ENCODE measurements around the gene RPL10.

The RPL10 gene

DNA sequence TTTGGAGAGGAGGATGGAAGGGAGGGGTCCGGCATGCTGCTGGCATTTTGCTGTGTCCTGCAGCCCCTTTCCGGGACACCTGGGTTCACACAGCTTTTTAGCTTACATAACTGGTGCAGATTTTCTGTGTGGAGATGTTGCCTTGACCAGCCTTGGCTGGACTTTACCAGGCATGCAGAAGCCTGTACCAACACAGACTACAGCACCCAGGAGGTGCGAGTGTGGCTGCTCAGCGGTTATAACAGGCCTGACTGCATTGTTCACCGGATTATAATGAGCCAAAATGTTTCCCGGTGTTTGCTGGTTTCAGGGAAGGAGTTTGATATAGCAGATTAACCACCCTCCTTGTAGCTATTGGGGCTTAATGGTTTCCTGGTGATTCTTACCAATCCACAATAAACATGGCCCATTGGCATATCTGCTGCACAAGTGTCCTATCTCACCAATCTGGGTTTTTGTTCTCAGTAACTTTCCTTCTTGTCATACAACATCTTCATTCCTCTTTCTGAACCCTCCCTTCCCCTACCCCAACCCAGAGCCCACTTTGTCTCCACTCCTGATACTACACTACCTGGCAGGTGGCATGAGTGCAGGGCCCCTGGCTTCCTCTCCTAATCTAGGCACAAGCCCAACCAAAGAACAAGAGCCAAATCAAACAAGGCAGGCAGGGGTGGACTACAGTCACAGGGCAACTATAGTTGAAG, 3.9 kb downstream of the RPL10 start:
- DNase-seq = no peak

DNA sequence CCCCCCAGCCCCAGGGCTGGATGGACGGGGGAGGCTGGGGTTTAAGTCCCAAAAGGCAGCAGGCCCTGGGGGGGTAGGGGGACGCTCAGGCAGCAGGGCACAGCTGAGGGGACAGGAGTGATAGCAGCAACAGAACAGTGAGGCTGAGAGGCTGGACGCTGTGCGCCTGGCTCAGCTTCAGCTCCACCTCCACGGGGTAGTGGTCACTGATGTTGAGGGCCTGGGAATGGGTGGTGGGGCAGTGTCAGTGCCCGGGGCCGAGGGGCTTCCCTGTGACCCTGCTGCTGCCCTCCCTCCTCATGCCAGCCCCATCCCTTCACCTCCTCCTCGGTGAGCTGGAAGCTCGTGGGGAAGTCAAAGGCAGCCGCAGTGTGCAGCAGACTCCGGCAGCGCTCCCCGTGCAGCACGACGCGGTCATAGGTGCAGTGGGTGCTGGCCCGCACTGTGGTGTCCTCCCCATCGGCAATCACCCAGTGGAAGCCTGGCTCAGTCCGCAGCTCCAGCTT, 4.5 kb downstream of the RPL10 start:
- DNase-seq = no peak

DNA sequence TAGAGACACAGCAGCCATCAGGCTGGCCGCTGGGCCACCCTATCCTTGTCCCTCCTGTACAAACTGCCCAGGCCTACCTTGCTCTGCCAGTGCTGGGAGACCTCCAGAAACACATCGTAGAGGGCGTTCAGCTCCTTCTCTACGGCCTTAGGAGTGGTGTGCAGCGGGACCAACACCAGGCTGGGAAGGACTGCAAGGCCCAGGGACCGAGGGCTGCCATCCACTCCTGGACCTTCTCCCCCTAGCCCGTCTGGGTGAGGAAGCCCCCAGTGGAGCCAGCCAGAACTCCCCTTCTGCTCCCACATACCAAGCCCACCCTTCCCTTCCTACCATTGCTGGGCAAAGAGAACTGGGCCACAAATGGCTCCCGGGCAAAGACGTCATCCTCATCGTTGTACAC, 5.0 kb downstream of the RPL10 start:
- no peak for DNase-seq

DNA sequence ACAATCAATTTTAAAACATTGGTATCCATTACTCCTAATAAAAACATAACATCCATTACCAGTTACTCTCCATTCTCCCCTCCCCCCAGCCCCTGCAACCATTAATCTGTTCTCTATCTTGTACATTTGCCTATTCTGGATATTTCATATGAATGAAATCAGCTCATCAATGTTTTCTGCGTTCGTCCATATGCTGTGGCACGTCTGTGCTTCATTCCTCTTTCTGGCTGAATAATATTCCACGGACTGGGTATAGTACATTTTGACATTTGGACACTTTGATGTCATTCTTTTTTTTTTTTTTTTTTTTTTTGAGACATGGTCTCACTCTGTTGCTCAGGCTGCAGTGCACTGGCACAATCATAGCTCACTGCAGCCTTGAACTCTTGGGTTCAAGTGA, 5.7 kb downstream of the RPL10 start:
- DNase-seq = no peak

DNA sequence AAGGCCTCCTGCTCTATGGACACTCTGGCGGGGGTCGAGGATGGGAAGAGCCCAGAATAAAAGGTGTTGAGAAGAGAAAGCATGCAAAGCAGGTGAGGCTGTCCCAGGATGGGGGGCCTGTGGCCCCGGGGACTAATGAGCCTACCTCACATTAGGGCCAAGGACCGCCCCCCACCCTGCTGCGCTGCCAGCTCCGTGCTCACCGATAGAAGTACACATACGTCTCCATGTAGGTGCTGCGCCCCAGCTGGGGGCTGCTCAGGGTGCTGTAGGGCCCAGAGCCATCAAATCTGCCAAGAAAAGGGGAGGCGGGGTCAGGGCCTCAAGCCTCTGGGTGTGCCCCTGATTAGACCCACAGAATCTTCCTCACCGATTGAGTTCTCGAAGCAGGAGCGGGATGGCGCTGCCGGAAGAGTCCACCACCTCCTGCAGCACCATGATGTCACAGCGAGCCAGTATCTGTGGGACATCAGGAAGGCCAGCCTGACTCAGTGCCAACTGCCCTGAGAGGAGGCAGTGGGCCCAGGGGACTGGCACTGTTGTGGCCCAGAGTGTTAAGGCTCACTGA, 6.5 kb downstream of the RPL10 start:
- no peak for DNase-seq

DNA sequence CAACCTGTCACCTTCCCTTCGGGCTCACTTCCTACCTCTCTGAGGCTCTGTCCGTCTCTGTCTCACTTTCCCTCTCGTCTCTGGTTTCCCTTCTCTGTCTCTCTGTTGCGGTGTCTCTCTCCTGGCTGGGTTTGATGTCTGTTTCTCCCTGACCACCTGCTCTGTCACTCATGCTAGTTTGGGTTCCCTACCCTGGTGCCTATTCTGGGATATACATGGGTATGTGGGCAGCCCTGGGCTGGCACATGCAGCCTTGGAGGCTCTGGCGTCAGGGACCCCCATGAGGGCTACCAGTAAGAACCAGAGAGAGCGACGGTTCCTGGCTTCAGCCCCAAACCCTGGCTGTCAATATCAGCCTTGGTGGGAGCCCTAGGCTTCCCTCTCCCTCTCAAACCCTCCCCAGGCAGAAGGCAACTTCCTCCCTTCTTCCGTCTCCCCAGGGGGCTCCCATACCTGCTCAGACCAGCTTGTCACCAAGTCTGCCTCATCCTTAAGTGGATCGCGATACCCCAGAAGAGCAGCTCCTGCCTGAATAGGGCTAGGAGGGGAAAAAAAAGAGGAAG, 10.6 kb downstream of the RPL10 start:
- no peak for DNase-seq

DNA sequence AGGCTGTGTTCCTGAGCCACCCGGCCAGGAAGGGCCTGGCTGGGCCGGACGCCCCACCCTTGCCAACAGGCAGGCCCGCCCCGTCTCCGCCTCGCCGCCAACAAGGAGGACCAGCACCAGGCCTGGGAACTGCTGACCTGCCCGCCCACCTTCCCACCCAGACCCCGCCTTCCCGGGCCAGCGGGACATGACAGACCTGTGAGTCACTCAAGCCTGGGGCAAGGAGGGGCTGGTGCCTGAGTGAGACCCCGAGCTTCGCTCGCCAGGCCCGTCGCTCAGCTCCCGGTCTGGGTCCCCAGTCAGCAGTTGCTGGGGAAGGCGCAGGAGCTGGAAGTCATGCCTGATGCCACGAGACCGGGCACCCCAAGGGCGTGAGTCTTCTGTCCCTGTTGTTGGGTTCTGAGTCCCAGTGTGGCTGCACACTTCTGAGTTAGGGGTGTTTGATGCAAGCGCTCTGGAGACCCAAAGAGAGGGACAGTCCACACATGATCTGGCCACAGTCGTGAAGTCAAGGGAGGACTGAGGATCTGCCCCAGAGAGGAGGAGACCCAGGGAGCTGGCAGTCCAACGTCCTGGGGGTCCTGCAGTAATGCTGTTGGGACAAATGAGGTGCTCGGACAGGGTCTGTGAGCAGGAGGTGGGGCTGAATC, 11.2 kb downstream of the RPL10 start, which contains the start of gene DNASE1L1:
TSS of gene DNASE1L1 (minus strand) at position 33 of the 650 bp plus-strand sequence. CDS start 3,686 bp downstream, outside the sequence.
- peak; percentile 63 to 69 for DNase-seq

DNA sequence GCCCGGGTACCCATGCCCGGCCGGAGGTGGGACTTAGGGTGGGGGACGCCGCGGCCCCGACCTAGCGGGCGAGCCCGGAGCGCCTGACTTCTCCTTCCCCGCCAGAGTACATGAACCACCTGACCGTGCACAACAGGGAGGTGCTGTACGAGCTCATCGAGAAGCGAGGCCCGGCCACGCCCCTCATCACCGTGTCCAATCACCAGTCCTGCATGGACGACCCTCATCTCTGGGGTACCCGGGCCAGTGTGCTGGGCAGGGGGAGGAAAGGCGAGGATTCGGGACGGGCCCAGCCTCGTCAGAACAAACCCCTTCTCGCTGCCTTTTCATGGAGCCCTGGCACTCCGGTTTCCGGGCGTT, 13.8 kb downstream of the RPL10 start:
- peak in 1 of 2 experiments; percentile 18 for DNase-seq

DNA sequence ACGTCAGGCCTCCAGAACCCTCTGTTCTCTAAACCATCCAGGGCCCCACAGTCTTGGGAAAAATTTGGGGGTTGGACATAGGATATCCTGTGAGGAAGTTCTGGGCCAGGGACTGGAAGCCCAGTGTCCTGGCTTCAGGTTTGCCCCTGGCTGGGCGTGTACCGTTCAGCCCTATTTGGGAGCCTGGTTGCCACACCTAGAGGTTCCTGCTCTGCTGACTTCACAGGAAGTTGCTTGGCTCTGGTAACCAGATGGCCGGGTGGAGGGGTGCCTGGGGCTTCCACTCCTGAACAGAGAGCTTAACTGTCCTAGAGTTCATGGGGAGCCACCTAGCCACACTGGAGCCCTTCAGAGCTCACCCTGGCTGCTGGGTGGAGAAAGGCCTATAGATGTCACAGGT, 14.3 kb downstream of the RPL10 start:
- peak; percentile 55 to 60 for DNase-seq

DNA sequence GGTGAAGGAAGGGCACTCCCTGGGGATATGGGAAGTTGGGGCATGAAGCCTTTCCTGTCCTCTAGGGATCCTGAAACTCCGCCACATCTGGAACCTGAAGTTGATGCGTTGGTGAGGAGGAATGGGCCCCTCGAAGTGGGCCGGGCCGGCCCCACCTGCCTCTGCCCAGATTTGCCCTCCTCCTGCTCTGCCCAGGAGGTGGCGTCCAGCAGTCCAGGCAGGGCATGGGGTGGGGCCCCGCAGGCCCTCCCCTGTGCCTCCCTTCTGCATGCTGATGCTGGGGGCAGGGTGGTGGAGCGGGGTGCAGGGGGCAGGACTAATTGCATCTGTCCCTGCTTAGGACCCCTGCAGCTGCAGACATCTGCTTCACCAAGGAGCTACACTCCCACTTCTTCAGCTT, 15.0 kb downstream of the RPL10 start:
- DNase-seq = no peak

DNA sequence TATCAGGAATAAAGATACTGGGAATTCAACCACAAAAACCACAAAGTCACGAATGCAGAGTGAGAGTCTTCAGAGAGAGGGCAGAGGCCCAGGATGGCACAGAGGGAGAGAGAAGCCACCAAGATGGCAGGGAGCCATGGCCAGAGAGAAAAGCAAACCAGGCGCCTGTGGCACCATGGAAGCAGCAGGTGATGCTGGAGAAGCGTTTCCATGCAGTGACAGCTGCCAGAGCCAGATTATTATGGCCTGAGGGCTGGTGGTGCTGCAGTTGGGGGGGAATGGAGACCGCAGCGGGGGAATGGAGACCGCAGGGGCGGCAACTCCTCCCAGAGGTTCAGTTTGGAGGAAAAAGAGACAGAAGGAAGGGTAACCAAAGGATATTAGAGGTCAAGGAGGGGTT, 19.0 kb downstream of the RPL10 start:
- no peak for DNase-seq

DNA sequence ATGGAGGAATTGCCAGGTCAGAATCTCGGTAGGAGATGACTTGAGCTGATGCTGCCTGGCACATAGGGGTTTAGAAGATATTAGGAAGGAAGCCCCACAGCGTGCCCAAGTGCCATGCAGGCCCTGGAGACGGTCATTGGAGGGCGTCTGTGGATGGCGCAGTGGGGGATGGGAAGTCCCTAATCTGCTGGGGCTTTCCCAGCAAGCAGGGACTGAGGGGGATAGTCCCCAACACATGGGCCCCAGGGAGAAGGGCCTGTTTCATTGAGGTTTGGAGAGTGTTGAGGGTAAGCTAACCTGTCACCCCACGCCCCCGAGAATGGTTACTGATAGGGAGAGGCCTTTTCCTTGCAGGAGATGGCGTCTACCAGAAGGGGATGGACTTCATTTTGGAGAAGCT, 21.0 kb downstream of the RPL10 start:
- DNase-seq = no peak

DNA sequence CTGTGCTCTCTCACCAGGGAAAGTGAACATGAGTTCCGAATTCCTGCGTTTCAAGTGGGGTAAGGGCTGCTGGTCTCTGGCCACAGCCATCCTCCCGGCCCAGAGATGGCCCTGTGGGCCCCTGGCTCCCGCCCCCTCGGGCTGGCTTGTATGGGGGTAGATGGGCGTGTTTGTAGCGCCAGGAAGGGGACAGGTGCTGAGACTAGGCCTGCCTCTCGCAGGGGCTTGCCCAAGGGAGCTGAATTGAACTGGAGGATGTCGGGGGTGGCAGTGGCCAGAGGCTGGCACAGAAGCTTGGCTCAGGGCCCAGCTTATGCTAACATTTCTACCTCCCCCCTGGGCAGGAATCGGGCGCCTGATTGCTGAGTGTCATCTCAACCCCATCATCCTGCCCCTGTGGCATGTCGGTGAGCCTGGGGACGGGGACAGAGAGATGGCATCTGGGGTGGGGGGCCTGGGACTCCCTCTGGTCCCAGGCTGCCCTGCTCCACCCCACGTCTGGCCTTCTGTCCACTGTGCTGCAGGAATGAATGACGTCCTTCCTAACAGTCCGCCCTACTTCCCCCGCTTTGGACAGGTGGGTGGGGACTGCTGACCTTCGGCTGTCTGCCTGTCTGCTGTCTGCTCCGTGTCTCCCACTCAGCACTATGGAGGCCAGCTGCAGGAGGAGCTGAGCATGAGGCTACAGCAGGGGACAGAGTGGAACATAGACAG, 21.7 kb downstream of the RPL10 start:
- DNase-seq = no peak

DNA sequence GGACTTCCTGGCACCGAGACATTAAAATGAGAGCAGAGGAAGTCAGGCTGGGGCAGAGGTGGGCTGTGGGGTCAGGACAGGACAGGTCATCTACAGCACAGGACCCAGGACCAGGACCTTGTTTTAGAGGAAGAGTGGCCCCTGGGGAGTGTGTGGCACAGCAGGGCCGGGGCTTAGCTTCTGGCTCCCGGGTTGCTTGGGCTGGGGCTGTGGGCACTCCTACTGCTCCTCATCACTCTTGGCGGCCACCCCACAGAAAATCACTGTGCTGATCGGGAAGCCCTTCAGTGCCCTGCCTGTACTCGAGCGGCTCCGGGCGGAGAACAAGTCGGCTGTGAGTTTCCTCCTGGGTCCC, 22.2 kb downstream of the RPL10 start:
- no peak for DNase-seq

DNA sequence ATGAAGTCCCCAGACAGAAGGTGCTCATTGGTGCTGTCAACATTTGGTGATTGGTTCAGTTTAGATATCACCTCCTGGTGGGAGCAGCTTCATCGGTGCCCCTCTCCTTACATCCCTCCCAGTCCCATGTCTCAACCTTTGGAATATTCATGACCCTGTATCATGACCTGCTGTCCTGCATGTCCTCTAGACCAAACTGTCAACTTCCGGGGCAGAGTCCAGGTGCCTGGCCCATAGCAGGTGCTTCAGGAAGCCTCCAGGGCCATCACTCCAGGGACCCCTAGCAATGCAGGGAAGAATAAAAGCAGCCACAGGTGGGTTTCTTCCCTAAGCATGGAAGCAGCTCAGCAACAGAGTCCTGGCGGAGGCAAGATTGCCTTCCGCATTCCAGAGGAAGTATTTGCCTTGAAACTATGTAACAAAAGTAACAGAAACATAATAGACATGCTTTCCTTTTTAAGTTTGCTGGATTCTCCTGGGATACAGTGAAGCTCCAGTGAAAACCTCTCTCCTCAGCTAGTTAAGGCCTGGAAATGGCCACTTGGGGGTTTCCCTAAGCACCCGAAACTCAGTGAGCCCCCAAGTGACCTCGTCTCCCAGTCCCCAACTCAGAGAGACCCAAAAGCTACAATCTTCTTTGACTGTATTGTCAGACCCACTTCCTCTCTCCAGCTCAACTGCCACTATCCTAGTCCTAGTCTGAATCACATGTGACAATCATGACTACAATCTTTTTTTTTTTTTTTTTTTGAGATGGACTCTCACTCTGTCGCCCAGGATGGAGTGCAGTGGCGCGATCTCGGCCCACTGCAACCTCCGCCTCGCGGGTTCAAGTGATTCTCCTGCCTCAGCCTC, 29.0 kb downstream of the RPL10 start:
- no peak for DNase-seq

DNA sequence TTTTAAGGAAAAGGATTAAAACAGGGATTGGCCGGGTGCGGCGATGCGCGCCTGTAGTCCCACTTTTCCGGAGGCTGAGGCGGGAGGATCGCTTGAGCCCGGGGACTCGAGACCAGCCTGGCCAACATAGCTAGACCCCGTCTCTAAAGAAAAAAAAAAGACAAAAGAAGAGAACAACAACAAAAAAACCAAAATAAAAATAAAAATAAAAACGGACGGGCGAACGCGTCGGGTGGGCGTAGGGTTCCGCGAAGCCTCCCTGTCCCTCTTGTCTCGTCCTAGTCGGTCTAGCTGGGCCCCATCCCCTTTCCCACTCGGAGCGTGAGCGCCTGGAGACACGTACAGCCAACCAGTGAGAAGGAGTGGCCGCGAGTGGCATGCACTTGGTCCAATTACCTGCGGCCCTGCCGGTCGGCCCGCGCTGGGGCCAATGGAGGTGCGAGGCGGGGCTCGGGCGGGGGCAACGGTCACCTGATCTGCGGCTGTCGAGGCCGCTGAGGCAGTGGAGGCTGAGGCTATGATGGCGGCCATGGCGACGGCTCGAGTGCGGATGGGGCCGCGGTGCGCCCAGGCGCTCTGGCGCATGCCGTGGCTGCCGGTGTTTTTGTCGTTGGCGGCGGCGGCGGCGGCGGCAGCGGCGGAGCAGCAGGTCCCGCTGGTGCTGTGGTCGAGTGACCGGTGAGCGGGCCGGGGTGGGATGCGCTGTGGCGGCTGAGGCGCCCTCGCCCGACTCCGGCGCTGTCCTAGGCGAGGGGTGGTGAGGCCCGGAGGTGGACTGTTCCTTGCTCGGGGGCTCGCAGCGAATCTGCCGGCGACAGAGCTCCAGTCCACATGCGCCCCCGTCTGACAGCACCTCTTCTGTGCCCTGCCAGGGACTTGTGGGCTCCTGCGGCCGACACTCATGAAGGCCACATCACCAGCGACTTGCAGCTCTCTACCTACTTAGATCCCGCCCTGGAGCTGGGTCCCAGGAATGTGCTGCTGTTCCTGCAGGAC, 30.3 kb downstream of the RPL10 start, which contains the start of gene ATP6AP1:
TSS of gene ATP6AP1 (plus strand) at position 502 of the 996 bp plus-strand sequence. CDS start at position 518, 16 bp downstream.
- peak; percentile 74 to 76 for DNase-seq

DNA sequence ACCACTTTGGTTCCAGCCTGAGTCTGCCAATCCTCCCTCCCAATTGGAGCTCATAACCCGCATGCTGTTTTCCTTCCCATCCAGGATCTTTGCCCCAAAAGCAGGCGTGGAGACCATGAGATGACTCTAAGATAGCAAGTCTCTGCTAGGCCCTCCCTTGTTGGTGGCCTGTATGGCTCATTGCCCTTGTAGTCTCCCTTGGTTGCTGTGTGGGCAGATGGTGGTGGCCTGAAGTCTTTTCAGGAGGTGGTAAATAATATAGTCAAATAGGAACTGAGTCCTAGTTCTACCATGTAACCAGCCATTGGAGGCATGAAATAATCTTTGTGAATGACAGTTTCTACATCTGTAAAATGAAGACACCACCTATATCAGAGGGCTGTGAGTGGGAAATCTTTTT, 31.5 kb downstream of the RPL10 start:
- no peak for DNase-seq

DNA sequence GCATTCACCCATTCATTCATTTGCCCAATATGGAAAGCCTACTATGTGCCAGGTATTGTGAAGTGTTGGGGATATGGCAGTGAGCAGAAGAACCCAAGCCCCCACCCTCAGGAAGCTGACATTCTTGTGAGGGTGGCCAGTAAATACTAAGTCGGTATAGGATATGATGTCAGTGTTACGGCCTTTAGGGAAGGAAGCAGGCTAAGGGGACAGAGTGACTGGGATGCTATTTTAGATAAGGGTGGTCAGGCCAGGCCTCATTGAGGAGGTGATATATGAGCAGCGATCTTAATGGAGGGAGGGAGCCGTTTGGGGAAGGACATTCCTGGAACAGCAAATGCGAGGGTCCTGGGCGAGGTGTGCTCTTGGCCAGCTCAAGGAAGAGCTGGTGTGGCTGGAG, 32.3 kb downstream of the RPL10 start:
- no peak for DNase-seq

DNA sequence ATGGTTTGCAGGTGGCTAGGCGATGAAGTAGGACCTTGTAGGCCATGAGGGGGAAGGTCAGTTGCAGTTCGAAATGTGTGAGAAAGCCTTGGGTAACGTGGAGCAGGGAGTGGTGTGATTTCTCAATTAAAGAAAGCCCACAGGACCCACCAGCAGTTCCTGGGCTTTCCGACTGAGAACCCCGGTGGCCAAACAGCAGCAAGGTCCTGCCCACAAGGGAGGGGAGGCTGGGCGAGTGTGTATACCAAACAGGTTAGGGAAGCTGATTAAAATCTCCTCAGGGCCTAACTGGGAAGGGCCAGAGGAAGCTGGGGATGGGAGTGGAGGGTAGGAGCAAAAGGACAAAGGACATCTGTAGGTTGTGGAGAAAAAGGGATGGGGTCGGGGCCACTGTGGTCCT, 32.7 kb downstream of the RPL10 start:
- DNase-seq = peak; percentile 44 to 47

DNA sequence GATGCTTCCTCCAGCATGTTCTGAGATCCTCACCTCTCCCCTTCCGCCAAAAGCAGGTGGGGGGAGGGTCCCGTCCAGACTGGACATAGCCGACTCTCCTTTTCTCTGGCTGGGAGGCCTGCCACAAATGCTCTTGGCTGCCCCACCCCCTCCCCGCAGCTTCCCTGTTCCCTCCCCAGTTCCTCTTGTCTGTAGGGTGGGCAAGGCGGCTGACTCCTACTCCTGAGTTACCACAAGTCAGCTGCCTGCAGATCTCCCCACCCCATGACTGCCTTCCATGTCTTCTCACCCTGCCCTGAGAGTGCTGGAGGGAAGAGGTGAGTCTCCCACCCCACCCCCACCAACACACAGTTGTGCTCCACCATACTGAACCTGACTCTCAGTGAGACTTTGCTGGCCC, 33.2 kb downstream of the RPL10 start:
- no peak for DNase-seq

DNA sequence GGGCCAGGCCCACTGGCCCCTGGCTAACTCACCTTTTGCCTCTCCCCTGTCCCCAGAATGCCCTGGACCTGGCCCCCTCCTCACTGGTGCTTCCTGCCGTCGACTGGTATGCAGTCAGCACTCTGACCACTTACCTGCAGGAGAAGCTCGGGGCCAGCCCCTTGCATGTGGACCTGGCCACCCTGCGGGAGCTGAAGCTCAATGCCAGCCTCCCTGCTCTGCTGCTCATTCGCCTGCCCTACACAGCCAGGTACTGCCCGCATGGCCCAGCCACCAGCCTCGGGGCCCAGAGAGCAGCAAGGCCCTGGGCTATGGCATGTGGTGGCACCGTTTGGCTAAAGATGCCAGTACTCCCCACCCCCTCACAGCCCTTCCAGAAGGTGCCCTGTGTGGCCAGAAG, 34.0 kb downstream of the RPL10 start:
- no peak for DNase-seq
